Renal cortical epithelial cell (primary cell): ENCODE results near the gene COL11A2. TPM values are rescaled to one million over a fixed set of nuclear protein-coding genes. Genes with fewer than 3 reads are reported as not detected.

Experiments
- DNase-seq: peaks from one replicate; pipeline ENCODE4 v3.0.0-alpha.2; 2011; ENCODE audit warnings: low read depth
- total RNA-seq: library from RNA; depleted of rRNA; stranded (reverse); fragments of >200 nt; gene quantifications from 2 replicates; pipeline ENCODE4 v1.2.3, GENCODE V29; 2014

The COL11A2 gene
- total RNA-seq, 1 donor from 2014 or later: 0.20 TPM

DNA sequence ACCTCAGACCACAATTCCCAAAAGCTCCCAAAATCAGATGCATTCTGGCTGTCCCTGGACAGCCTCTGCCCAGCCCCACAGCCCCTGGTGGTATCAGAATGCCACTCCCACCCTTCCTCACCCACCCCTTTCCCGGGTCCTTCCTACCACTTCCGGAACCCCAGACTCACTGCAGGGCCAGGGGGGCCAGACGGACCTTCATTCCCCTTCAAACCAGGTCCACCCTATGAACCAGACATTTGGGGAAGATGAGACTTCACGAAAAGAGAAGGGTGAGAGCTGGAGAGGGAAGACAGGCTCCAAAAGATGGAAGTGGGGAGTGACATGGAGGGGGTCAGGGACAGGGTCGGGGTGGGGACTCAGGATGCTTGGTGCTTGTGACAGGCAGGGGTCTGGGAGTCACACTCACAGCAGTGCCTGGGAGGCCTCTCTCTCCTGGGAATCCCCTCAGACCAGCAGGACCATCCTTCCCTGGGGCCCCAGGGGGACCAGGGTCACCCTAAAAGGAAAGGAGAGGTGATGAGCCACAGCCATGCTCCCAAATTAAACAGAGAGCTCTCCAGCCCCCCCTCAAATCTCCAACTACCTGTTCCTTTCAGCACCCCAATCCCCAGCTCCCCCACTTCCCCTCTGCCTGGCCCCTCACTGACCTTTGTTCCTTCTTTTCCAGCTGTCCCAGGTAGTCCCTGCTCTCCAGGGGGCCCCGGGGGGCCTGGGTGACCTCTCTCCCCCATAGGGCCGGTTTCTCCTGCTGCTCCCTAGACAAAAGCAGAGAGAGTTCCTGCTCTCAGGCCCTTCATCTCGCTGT is 20.2 kb downstream of the COL11A2 start:
- DNase-seq: no peak

DNA sequence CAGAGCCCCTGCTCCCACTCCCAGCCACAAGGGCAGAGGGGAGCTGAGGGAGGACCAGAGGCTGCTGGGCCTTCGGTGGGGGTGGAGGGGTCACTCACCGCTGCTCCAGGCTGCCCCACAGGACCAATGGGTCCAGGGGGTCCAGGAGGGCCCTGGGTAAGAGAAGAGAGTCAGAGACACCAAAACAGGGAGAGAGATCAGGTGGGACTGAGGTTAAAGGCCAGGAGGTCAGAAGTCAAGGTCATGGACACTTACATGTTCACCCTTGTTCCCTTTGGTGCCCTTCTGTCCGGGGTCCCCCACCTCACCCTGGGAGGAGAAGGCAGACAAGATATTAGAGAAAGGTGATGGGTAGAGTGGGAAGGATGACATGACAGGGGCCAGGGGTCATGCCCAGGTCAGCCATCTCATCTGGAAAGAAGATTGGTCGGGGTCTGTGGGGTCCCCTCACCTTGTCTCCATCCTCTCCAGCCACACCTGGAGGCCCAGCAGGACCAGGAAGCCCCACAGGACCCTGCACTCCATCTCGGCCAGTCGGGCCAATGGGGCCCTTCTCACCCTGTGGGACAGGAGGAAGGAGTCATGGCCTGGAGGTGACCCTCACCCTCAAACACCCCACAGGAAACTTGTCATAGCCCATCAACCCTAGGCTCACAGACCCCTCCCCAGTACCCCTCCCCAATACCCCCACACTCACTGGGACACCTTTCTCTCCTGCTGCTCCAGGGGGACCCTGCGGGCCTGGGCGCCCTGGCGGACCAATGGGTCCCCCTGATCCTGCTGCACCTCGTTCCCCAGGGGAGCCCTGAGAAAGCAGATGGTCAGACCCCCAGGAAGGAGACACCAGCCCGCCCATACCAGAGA is 21.0 kb downstream of the COL11A2 start:
- DNase-seq: no peak

DNA sequence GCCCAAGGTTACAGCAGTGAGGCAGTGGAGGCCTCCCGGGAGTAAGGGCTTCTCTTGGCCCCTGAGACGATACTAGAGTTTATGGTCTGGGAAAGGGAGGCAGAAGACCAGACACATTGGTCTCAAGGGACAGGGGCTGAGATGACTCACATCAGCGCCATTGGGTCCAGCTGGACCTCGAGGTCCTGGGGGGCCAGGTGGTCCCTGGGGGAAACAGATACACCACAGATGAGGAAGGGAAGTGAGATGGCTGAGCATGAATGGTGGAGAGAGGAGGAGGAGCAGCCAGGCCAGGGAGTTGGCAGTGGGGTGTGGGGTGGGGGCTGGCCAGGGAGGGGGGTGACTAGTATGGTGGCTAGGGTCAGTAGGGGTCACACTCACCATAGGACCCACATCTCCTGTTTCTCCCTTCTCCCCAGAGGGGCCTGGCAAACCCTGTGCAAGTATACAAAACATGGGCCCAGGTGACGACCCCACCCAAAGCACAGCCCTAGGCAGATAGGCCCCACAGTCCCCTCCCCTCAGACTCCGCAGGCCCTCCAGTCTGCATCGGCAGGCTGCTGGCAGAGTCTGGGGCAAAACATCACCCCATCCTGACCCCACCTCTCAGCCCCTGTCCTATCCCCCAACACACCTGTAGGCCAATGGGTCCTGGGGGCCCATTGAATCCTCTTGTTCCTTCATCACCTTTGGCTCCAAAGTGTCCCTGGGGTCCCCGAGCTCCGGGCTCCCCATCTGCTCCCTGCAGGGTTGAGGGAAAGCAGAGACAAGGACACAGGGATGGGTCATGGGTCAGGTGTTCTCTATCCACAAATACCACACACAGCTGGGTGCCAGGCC is 21.9 kb downstream of the COL11A2 start:
- no peak for DNase-seq

DNA sequence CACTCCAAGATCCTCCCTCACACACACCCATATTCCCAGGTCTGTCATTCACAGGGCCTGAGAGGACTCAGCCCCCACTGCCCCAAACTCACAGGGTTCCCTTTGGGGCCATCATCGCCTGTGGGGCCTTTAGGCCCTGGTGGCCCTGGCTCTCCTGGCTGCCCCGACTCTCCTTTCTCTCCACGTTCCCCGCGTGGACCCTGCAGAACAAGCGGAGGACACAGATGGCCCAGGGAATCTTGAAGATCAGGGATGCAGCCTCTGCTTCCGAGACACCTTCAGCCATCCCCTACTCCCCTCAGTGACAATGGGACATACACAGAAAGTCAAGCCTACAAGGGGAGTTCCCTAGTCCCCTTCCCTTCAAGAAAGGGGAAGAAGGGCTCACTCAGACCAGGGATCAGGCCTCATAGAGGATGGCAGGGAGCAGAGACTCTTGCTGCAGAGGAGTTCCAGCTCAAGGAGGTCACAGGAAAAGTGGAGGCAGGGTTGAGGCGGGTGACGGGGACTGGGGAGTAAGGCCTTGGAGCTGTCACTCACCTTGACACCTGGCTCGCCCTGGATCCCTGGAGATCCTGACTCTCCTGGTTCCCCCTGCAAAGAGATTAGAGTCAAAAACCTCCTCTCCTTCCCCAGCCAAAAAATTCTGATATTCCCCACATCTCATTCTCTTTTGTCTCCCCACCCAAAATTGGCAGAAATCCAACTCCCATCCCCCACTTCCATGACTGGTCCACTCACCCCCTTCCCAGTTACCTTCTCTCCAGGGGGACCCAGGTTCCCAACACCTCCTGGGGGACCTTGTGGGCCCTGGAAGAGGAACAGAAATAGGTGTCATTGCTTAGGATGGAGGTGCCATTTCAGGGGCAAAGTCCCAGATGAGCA is 22.7 kb downstream of the COL11A2 start:
- DNase-seq: no peak

DNA sequence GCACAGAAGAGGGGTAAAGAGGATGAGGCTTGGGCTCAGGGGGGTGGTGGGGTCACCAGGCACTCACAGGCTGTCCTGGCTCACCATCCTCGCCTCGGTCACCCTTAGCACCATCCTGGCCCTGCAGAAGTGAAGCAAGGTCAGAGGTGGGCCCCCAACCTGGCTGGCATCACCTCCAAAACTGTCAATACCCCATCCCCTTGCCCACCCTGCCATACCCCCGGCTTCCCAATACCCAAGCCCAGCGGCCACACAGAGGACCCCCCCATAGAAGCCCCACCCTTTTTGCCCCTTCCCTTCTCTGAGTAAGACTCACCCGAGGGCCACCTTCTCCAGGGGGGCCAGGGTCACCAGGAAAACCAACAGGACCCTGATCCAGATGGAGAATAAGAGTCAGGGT is 23.6 kb downstream of the COL11A2 start:
- DNase-seq: no peak

DNA sequence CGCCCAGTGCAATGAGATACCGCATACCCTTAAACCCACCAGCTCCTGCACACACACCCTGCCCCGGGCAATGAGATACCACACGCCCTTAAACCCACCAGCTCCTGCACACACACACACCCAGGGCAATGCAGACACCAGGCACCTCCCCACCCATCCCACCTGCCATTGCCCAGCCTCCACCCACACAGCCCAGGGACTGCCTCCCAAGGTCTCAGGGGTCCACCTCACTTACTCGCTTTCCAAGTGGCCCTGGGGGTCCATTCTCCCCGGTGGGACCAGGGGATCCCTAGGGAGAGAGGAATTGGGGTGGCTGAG is 24.0 kb downstream of the COL11A2 start:
- DNase-seq: no peak

DNA sequence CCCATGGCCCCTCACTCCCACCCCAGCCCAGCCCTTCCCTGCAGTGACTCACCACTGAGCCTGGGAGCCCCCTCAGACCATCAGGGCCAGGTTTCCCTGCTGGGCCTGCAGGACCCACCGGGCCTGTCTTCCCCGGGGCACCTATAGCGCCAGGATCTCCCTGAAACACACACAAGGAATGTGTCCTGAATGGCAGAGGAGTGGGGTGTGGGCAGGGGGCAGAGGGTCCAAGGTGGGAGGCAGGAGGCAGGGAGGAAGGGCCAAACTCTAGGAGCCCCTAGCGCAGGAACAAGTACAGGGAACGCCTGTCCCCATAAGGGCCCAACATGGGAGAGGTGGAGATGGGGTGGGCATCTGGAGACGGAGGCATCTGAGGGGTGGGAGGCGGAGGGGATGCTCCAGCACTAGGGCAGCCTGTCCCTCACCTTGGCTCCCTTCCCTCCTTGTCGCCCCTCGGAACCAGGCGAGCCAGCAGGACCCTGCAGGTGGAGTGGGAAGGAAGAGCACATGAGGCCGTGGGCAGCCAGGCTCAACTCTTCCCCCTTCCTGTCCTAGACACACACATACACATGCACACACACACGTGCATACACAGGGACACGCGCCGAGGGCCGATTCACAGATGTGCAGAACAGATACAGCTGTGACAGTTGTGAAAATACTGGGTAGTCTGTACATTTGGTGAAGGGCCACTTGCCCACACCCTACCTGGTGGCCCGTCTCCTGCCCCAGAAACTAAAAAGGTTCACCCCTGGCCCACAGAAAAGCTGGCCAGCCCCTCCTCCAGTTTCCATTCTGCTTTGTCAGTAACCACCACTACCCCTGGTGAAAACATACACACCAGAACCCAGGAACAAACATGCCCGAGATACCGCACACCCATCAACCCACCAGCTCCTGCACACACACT is 24.6 kb downstream of the COL11A2 start:
- DNase-seq: no peak

DNA sequence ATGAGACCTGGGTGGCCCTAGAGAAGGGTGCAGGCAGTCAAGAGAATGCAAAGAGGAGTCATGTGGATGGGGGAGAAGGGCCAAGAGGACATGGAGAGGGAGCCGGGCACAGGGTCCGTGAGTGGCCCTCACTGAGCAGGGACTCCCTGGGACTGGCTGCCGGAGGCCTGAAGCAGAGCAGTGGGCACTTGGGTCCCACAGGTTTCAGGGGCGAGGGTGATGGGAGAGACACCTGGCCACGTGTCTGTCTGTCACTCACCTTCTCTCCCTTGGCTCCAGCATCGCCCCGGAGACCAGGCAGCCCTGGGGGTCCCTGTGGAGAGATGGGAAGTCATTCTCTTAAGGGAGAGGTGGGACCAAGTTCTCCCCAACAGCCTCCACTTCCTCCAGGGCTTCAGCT is 25.5 kb downstream of the COL11A2 start:
- no peak for DNase-seq

DNA sequence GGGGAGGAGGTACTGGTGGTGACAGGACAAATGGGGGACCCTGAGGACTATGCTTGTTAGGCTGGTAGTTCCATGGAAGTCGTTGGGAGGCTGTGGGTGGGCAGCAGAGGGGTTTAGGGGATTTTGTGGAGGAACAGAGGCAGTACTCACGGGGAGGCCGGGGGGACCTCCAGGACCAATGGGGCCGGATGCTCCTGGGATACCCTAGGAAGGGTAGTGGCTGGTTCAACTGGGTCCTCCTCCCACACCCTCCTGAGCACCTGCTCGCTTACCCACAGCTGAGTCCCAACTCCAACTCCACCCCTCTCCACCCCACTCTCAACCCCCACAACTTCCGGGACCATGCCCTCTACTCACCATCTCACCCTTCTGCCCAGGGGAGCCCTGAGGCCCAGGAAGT is 25.9 kb downstream of the COL11A2 start:
- no peak for DNase-seq

DNA sequence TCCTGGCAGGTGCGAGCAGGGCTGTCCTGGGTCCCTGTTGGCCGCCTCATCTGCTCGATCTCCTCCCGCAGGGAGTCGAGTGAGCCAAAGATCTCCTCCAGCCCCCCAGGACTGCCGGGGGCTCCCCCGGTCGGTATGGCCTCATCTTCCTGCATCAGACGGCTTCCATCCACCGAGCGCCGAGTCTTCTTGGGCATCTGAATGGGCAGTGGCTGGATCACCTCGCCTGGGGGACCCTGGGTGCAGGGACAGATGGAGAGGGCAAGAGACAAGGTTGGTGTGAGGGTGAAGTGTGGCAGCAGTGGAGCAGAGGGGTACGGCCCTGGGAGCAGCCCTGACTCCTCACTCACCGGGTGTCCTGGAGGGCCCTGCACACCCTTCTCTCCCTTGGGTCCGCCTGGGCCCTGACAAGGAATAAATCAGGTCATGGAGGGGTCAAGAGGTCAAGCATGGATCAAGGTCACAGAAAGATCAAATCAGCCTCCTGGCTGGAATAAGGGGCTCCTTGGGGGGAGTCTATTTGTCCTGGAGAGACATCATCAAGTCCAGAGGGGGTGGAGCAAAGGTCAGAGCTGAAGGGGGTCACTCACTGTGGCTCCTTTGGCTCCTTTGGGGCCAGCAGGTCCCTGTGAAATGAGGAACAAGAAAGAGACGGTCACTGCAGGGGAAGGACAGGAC is 26.5 kb downstream of the COL11A2 start:
- DNase-seq: no peak

DNA sequence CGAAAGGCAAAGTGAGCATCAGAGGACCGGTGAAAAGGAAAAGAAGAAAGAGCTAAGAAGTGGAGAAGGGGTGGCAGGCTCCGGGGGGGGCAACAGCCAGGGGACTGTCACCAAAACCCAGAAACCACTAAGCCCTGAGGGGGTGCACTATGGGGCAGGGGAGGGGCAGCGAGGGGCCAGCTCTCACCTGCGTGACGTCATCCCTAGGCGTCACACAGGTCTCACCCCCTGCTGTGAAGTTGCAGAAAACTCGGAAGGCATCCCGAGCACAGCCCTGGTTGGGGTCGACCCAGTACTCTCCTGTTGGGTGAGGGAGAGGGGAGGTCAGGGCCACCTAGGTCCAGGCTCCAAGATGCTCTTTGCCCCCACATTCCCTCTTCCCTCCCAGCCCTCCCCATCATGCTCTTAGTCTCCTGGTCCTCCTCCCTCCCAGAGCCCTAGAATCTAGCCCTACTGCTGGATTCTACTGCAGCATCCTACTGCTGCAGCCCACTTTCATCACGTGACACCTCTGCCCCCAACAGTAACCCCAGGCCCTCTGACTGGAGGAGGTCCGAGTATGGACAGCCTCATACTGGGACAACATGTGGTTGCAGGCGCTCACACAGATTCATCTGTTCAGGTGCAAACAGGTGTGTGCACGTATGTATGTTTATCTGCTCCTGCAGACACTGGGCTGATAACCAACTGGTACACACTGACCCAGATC is 27.4 kb downstream of the COL11A2 start:
- DNase-seq: no peak

DNA sequence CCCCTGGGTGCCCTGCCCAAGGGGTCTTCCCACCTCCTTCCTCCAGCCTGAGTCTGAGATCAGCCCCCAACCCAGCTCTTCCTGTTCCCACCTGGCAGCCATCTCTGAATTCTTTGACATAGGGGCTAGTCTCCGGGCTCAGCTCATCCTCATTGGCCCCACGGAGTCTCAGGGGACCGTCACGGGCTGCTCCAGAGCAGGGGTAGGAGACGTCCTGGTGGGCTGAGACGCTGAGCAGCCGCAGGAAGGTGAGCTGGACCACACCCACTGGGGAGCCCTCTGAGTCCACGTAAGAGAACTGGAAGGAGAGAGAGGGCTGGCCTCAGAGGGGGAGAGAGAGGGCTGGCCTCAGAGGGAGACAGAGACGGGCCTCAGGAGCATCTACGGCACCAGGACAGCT is 28.1 kb downstream of the COL11A2 start:
- DNase-seq: no peak

DNA sequence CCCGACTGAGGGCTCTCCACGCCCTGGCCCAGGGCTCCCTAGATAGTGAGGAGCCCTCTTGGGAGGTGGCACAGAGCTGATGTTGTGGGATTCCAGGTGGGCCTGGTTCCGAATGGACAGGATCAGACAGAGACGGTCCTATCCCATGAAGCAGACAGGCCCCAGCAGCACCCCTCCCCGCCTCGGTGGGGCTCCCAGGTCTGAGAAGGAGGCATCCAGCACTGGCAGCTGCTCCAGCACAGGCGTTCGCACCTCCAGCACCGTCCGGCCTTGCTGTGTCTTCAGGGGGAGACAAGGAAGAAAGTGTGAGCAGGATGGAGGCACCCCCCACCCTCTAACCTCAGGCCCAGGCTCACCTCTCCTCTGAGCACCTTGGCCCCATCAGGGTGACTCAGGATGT is 28.7 kb downstream of the COL11A2 start:
- no peak for DNase-seq

DNA sequence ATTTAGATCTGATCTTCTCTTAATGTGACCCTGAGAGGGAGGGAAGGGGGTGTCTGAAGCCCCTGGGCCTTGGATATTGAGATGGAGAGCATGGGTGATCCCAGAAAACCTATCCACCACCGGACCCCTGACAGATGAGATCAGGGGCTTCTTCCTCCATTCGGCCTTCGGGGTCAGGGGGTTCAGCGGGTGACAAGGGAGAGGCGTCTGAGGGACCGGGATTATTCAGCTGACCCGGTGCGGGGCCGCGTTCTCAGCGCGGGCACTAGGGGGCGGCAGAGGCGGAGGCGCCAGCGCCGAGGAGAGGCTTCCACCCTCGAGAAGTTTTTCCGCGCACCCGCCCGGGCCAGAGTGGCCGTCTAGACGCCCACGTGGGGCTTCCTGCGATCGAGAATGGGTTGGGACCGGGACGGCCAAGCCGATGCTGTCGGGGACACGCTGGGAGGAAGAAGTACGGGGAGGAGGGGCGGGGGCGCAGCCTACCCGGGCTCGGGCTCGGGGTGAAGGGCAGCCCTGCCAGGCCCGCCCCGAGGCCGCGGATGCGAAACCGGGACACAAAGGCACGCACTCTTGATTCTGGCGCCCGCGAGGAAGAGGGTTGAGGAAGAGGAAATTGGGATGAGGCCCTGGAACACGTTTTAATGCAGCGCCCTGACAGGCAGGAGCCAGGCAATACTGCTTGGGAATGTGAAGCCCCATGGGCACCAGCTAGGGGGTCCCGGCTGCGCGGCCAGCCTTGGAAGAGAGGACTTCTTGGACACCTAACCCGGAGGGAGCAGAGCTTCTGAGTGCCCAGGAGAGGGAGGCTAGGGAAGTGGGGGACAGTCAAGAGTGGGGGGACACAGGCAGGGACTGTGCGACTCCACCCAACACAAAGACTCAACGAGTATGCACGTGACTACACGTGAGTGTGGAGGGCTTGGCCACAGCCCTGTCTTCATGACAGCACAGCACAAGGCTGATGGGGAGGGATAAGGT is 30.6 kb downstream of the COL11A2 start:
- peak; percentile 1 for DNase-seq

DNA sequence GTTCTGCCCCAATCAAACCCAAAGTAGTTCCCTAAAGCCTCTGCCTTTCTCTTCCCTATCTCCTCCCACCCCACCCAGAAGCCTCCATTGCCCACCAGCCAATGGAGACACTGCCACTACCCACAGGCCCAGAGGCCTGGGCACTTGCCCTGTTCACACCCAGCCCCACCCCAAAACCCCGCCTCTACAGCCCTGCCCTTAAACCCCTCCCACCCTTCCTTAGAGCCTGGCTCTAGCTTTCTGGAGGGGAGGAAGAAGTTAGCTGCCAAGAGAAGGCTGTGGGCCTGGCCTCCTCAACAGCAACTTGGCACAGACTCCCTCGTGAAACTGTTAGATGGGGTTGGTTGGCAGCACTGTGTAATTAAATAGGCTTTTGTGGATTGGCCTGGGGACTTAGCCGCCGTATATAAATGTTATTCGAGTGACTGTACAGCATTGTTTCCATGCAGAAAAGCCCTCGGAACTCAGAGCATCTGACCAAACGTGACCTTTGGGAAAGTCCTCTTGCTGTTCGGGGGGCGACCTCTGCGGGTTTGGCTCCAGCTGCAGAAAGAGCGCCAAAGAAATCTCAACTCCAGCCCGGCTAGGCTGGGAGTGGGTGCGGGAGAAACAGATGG is 31.4 kb downstream of the COL11A2 start:
- peak; percentile 39 for DNase-seq

DNA sequence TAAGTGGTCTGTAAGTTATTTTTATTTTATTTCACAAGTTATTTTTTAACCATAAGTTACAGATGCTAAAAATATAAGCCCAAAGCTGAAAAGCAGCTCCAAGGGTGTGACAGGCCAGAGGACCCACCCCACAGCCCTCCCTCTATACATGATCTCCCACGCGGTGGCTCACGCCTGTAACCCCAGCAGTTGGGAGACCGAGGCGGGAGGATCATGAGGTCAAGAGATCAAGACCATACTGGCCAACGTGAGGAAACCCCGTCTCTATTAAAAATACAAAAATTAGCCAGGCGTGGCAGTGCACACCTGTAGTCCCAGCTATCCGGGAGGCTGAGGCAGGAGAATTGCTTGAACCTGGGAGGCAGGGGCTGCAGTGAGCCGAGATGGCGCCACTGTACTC is 32.2 kb downstream of the COL11A2 start:
- no peak for DNase-seq

DNA sequence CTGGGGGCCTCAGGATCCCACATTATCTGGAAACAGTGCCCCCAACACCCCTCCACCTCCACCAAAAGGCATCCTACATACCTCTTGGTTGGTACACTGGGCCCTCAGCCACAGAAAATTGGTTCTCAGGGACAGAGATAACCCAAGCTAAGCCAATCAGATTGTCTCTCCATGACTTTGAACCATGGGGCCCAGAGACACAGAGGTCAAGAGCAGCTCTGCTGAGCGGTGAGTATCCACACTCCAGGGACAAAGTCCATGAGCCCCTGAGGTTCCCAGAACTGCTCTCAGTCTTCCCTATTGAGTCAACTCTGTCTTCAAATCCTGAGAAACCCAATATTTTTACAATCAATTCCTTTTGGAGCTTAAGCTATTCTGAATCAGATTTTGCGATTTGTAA is 35.3 kb downstream of the COL11A2 start:
- DNase-seq: no peak
